Left colon (tissue), 2 donors: Measurements from ENCODE around the gene RPS5. TPM values are rescaled to one million over a fixed set of nuclear protein-coding genes. Genes with fewer than 3 reads are reported as not detected.
A peak's percentile ranks its signal among the peaks of the same experiment; 100 is the strongest.
"Not testable (repeated sequence)": the region's sequence is repeated elsewhere in the genome, so short reads cannot be mapped to it uniquely, and the experiment has no call there.

Experiments used
- ATAC-seq: fragments of 200-7000 bp; cut with Tn5 transposase; one replicate; pipeline ENCODE4 v1.9.1; 2020; ENCODE audit warnings: mild to moderate bottlenecking, moderate library complexity
- DNase-seq, 2 donors: peaks; one replicate each; pipeline ENCODE4 v3.0.0-alpha.2; 2020
- intact Hi-C, 2 donors: fragments of 100-400 bp; cut with DNase I in 1 of 2; cut with micrococcal nuclease in 1 of 2; formaldehyde crosslinking; loops; one replicate each; pipeline versions ENCODE4 v1.11.2 to v1.14.0; 2022; cut with DNase I, micrococcal nuclease
- total RNA-seq, 2 donors: library from RNA; stranded (reverse); fragmentation: NEBNext Ultra II Directional; extraction: Animal tissue kit (Norgen Biotek cat#: 25700); gene quantifications; one replicate each; pipeline ENCODE4 v1.2.1, GENCODE V29; 2021
- donor health status: DM: no; HTN: no; CAD: no.
- donor health status: DM: yes; HTN: yes; CAD: no.

RPS5 gene
- total RNA-seq, 2 donors from 2014 or later: 600 to 683 TPM

- ATAC-seq (no peak), DNase-seq (no peak)
- intact Hi-C loops: no loop called here
Measured at GRCh38 chr19:58398545-58398944, 11.5 kb downstream of the RPS5 start.

GRCh38 chr19:58399903-58400302 lies 12.8 kb downstream of the RPS5 start:
- intact Hi-C loops: no loop called here
- DNase-seq (no peak), ATAC-seq (no peak)

GRCh38 chr19:58400316-58400915 lies 13.3 kb downstream of the RPS5 start:
- intact Hi-C loops: no loop called here
- DNase-seq (no peak), ATAC-seq (no peak)

- peak; percentile 100 for DNase-seq
- peak; percentile 96 for ATAC-seq
- intact Hi-C loops: no loop called here
Measured at GRCh38 chr19:58400916-58401839, 14.1 kb downstream of the RPS5 start.

GRCh38 chr19:58401840-58402421 lies 14.9 kb downstream of the RPS5 start:
- no peak for DNase-seq
- ATAC-seq: peak; percentile 1
- intact Hi-C loops: no loop called here

- ATAC-seq, DNase-seq, intact Hi-C loops: not testable (repeated sequence)
Measured at GRCh38 chr19:58403920-58404478, 16.9 kb downstream of the RPS5 start.

GRCh38 chr19:58406818-58407657 lies 20.0 kb downstream of the RPS5 start:
- DNase-seq (no peak), ATAC-seq (no peak)
- intact Hi-C loops: no loop called here

- no peak for DNase-seq
Measured at GRCh38 chr19:58407658-58408151, 20.6 kb downstream of the RPS5 start.

GRCh38 chr19:58408152-58409009 lies 21.3 kb downstream of the RPS5 start, which contains the start of gene ZNF584:
Gene ZNF584 (plus strand): TSS chr19:58408649. CDS start chr19:58409148, 499 bp downstream.
- ATAC-seq: peak; percentile 96
- peak; percentile 95 to 96 for DNase-seq
- intact Hi-C loops: no loop called here

More at GRCh38 chr19:58407658-58408151, 20.6 kb downstream of the RPS5 start:
- ATAC-seq: peak; percentile 16
- intact Hi-C loops: no loop called here

GRCh38 chr19:58409010-58409790 lies 22.1 kb downstream of the RPS5 start:
- DNase-seq: peak in 1 of 2 donors; percentile 31
- intact Hi-C loops: no loop called here
- ATAC-seq: peak; percentile 32

GRCh38 chr19:58416604-58417003 lies 29.5 kb downstream of the RPS5 start:
- intact Hi-C loops: no loop called here
- ATAC-seq (no peak), DNase-seq (no peak)

- intact Hi-C loops: no loop called here
- no peak for ATAC-seq
- DNase-seq: no peak
Measured at GRCh38 chr19:58417071-58417470, 30.0 kb downstream of the RPS5 start.

- intact Hi-C loops: no loop called here
- no peak for ATAC-seq
- no peak for DNase-seq
Measured at GRCh38 chr19:58428617-58429016, 41.5 kb downstream of the RPS5 start.

- no peak for DNase-seq
- no peak for ATAC-seq
- intact Hi-C loops: no loop called here
Measured at GRCh38 chr19:58429745-58430144, 42.7 kb downstream of the RPS5 start.

- ATAC-seq (no peak), DNase-seq (no peak)
- intact Hi-C loops: no loop called here
Measured at GRCh38 chr19:58434217-58434616, 47.1 kb downstream of the RPS5 start.
